Measurements from ENCODE around the gene MAGEB2.

Gene MAGEB2

GRCh38 chrX:30217465-30217864 lies 2.1 kb downstream of the MAGEB2 start:
- Histone ChIP-seq H3K79me2 (ENCODE audit: control insufficient read depth, insufficient read depth, low read length, poor library complexity) (no peaks in the 10 kb centered on the region), H3K27ac (ENCODE audit: low read depth, low read length) (no peak overlapping the region), H4K8ac (ENCODE audit: low read depth, low read length) (no peak overlapping the region), H3K23ac (ENCODE audit: low read length) (no peak overlapping the region), H4K91ac (ENCODE audit: low read depth, low read length) (no peak overlapping the region), H2AFZ (ENCODE audit: insufficient read depth, low read length, poor library complexity) (no peak overlapping the region), H2BK120ac (ENCODE audit: insufficient read depth, low read length, poor library complexity) (no peak overlapping the region), H3K18ac (ENCODE audit: low read length) (no peak overlapping the region), H3K27me3 (ENCODE audit: insufficient read depth, low read length) (no peaks in the 10 kb centered on the region), H3K4me1 (ENCODE audit: control insufficient read depth in 1 of 2, insufficient read depth in 2 of 2, low read length in 2 of 2) (no peaks in the 10 kb centered on the region), H3K4ac (ENCODE audit: low read depth, low read length) (no peak overlapping the region), H3K79me1 (ENCODE audit: low read length) (no peaks in the 10 kb centered on the region), H3K4me2 (ENCODE audit: low read length) (no peak overlapping the region), H3K9me3 (ENCODE audit: insufficient read depth, low read depth, low read length) (no peaks in the 10 kb centered on the region), H2BK5ac (ENCODE audit: low read depth, low read length, poor library complexity) (no peak overlapping the region), H3K4me3 (ENCODE audit: low read depth, low read length) (no peak overlapping the region), H2BK12ac (ENCODE audit: low read length) (no peak overlapping the region), H4K12ac (ENCODE audit: low read depth, low read length) (no peak overlapping the region), H2AK5ac (ENCODE audit: low read length) (no peak overlapping the region), H3K9ac (ENCODE audit: low read length) (no peak overlapping the region), H3K14ac (ENCODE audit: low read length) (no peak overlapping the region), H3K36me3 (ENCODE audit: control insufficient read depth in 1 of 2, insufficient read depth in 2 of 2, low read length in 2 of 2) (no peaks in the 10 kb centered on the region)
- WGBS (ENCODE audit: extremely low coverage, insufficient coverage, insufficient read length): no CpG with 5 or more reads among the region's 1 CpG
- DNase-seq: no peak

DNA sequence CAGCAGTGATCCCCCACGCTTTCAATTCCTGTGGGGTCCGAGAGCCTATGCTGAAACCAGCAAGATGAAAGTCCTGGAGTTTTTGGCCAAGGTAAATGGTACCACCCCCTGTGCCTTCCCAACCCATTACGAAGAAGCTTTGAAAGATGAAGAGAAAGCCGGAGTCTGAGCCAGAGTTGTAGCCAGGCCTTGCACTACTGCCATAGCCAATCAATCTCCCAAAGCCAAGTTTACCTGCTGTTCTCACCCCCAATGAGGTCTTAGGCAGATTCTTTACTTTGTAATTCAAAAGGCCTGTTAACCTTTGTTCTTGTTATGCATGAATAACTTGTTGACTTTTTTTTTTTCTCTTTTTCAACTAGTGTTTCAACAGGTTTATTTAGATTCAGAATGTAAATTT lies 4.0 kb downstream of the MAGEB2 start:
- no peak for DNase-seq
- H2BK12ac ChIP-seq (ENCODE audit: low read length): no peak overlapping the region
- no peaks in the 10 kb centered on the region for H3K36me3 ChIP-seq (ENCODE audit: control insufficient read depth in 1 of 2, insufficient read depth in 2 of 2, low read length in 2 of 2)
- no peaks in the 10 kb centered on the region for H3K9me3 ChIP-seq (ENCODE audit: insufficient read depth, low read depth, low read length)
- H4K91ac ChIP-seq (ENCODE audit: low read depth, low read length): no peak overlapping the region
- H3K4me3 ChIP-seq (ENCODE audit: low read depth, low read length): no peak overlapping the region
- no peak overlapping the region for H2BK5ac ChIP-seq (ENCODE audit: low read depth, low read length, poor library complexity)
- no peak overlapping the region for H3K14ac ChIP-seq (ENCODE audit: low read length)
- no peak overlapping the region for H3K9ac ChIP-seq (ENCODE audit: low read length)
- H4K8ac ChIP-seq (ENCODE audit: low read depth, low read length): no peak overlapping the region
- no peaks in the 10 kb centered on the region for H3K27me3 ChIP-seq (ENCODE audit: insufficient read depth, low read length)
- no peaks in the 10 kb centered on the region for H3K4me1 ChIP-seq (ENCODE audit: control insufficient read depth in 1 of 2, insufficient read depth in 2 of 2, low read length in 2 of 2)
- H2AFZ ChIP-seq (ENCODE audit: insufficient read depth, low read length, poor library complexity): no peak overlapping the region
- no peak overlapping the region for H2AK5ac ChIP-seq (ENCODE audit: low read length)
- H3K4me2 ChIP-seq (ENCODE audit: low read length): no peak overlapping the region
- H3K79me1 ChIP-seq (ENCODE audit: low read length): no peaks in the 10 kb centered on the region
- no peak overlapping the region for H3K18ac ChIP-seq (ENCODE audit: low read length)
- no CpG with 5 or more reads among the region's 4 CpGs for WGBS (ENCODE audit: extremely low coverage, insufficient coverage, insufficient read length)
- H2BK120ac ChIP-seq (ENCODE audit: insufficient read depth, low read length, poor library complexity): no peak overlapping the region
- H3K23ac ChIP-seq (ENCODE audit: low read length): no peak overlapping the region
- H3K4ac ChIP-seq (ENCODE audit: low read depth, low read length): no peak overlapping the region
- no peaks in the 10 kb centered on the region for H3K79me2 ChIP-seq (ENCODE audit: control insufficient read depth, insufficient read depth, low read length, poor library complexity)
- H3K27ac ChIP-seq (ENCODE audit: low read depth, low read length): no peak overlapping the region
- H4K12ac ChIP-seq (ENCODE audit: low read depth, low read length): no peak overlapping the region

DNA sequence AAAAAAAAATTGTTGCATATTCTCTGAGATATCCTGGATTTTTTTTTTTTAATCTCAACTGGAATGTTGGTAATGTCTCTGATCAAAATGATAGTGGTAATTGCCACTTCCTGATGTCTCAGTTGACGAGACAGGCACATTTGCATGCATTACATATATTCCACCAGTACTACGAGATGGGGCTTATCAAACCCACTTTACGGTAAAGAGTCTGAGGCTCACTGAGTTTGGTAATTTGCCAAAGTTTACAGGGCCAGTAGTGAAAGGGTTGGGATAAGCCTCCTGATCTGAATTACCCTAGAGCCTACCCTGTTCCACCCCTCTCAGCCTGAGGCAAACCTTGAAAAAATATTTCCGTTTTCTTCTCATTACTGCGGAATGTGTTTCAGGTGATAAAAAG lies 5.3 kb downstream of the MAGEB2 start:
- H2AK5ac ChIP-seq (ENCODE audit: low read length): no peak overlapping the region
- no peak overlapping the region for H2BK5ac ChIP-seq (ENCODE audit: low read depth, low read length, poor library complexity)
- H3K18ac ChIP-seq (ENCODE audit: low read length): no peak overlapping the region
- H3K27ac ChIP-seq (ENCODE audit: low read depth, low read length): no peak overlapping the region
- no peaks in the 10 kb centered on the region for H3K9me3 ChIP-seq (ENCODE audit: insufficient read depth, low read depth, low read length)
- no peak overlapping the region for H3K14ac ChIP-seq (ENCODE audit: low read length)
- H4K8ac ChIP-seq (ENCODE audit: low read depth, low read length): no peak overlapping the region
- no peak overlapping the region for H3K23ac ChIP-seq (ENCODE audit: low read length)
- H2BK120ac ChIP-seq (ENCODE audit: insufficient read depth, low read length, poor library complexity): no peak overlapping the region
- no peak overlapping the region for H4K91ac ChIP-seq (ENCODE audit: low read depth, low read length)
- H3K4me2 ChIP-seq (ENCODE audit: low read length): no peak overlapping the region
- no peak overlapping the region for H3K4ac ChIP-seq (ENCODE audit: low read depth, low read length)
- H3K79me1 ChIP-seq (ENCODE audit: low read length): no peaks in the 10 kb centered on the region
- no peak overlapping the region for H2BK12ac ChIP-seq (ENCODE audit: low read length)
- no peak overlapping the region for H4K12ac ChIP-seq (ENCODE audit: low read depth, low read length)
- no CpG with 5 or more reads among the region's 5 CpGs for WGBS (ENCODE audit: extremely low coverage, insufficient coverage, insufficient read length)
- H3K4me1 ChIP-seq (ENCODE audit: control insufficient read depth in 1 of 2, insufficient read depth in 2 of 2, low read length in 2 of 2): no peaks in the 10 kb centered on the region
- no peak overlapping the region for H3K9ac ChIP-seq (ENCODE audit: low read length)
- H3K4me3 ChIP-seq (ENCODE audit: low read depth, low read length): no peak overlapping the region
- no peaks in the 10 kb centered on the region for H3K36me3 ChIP-seq (ENCODE audit: control insufficient read depth in 1 of 2, insufficient read depth in 2 of 2, low read length in 2 of 2)
- H3K27me3 ChIP-seq (ENCODE audit: insufficient read depth, low read length): no peaks in the 10 kb centered on the region
- H3K79me2 ChIP-seq (ENCODE audit: control insufficient read depth, insufficient read depth, low read length, poor library complexity): no peaks in the 10 kb centered on the region
- peak; percentile 1 to 33 for DNase-seq
- H2AFZ ChIP-seq (ENCODE audit: insufficient read depth, low read length, poor library complexity): no peak overlapping the region

DNA sequence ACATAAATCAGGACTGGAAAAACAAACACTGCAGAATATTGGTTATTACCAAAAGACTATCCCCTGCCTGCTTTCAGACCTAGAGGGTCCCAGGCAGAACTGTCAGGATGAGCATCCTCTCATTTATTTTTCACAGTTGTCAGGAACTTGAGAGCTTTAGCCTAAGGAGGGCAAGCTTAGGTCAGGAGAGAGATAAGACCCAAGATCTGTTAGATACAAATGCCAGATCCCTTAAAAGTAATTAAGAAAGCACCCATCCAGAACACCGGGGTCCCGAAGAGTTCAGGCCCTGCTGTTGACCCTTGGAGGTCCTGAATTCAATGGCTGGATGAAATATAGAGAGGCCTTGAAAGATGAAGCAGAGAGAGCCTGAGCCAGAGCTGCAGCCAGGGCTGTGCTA lies 9.2 kb downstream of the MAGEB2 start:
- no CpG with 5 or more reads among the region's 2 CpGs for WGBS (ENCODE audit: extremely low coverage, insufficient coverage, insufficient read length)

More for the DNA sequence above, 9.2 kb downstream of the MAGEB2 start:
- Histone ChIP-seq H3K4me3 (ENCODE audit: low read depth, low read length) (no peak overlapping the region), H3K27me3 (ENCODE audit: insufficient read depth, low read length) (no peaks in the 10 kb centered on the region), H3K27ac (ENCODE audit: low read depth, low read length) (no peak overlapping the region), H2BK120ac (ENCODE audit: insufficient read depth, low read length, poor library complexity) (no peak overlapping the region), H3K79me2 (ENCODE audit: control insufficient read depth, insufficient read depth, low read length, poor library complexity) (no peaks in the 10 kb centered on the region), H3K4ac (ENCODE audit: low read depth, low read length) (no peak overlapping the region), H4K91ac (ENCODE audit: low read depth, low read length) (no peak overlapping the region), H4K12ac (ENCODE audit: low read depth, low read length) (no peak overlapping the region), H2BK12ac (ENCODE audit: low read length) (no peak overlapping the region), H3K9ac (ENCODE audit: low read length) (no peak overlapping the region), H2AK5ac (ENCODE audit: low read length) (no peak overlapping the region), H2AFZ (ENCODE audit: insufficient read depth, low read length, poor library complexity) (no peak overlapping the region), H3K18ac (ENCODE audit: low read length) (no peak overlapping the region), H3K23ac (ENCODE audit: low read length) (no peak overlapping the region), H3K14ac (ENCODE audit: low read length) (no peak overlapping the region), H3K36me3 (ENCODE audit: control insufficient read depth in 1 of 2, insufficient read depth in 2 of 2, low read length in 2 of 2) (no peaks in the 10 kb centered on the region), H3K9me3 (ENCODE audit: insufficient read depth, low read depth, low read length) (no peaks in the 10 kb centered on the region), H2BK5ac (ENCODE audit: low read depth, low read length, poor library complexity) (no peak overlapping the region), H3K4me1 (ENCODE audit: control insufficient read depth in 1 of 2, insufficient read depth in 2 of 2, low read length in 2 of 2) (no peaks in the 10 kb centered on the region), H3K79me1 (ENCODE audit: low read length) (no peaks in the 10 kb centered on the region), H4K8ac (ENCODE audit: low read depth, low read length) (no peak overlapping the region), H3K4me2 (ENCODE audit: low read length) (no peak overlapping the region)
- no peak for DNase-seq

Measured in trophoblast cell (in vitro differentiated cells and primary cell).